A549 (cell line): Measurements from ENCODE around the gene PKP4. TPM values are rescaled to one million over a fixed set of nuclear protein-coding genes. Genes with fewer than 3 reads are reported as not detected.

ENCODE experiments used
- ATAC-seq, 2 experiments: fragments of 200-7000 bp in 1 of 2; fragments of >200 bp in 1 of 2; cut with Nextera tagmentation in 1 of 2; cut with Tn5 transposase in 1 of 2; 3 replicates each; pipeline versions ENCODE4 v1.8.0 to v1.9.1; 2018 to 2020; ENCODE audit warnings: mild to moderate bottlenecking in 1 of 2, moderate library complexity in 1 of 2
- CTCF ChIA-PET: fragments of 300-600 bp; sonication (Branson Sonifier 250); formaldehyde crosslinking; extraction: SDS; loops from one replicate; lab custom pipeline; 2021; ENCODE audit warnings: antibody characterized with exemption, inconsistent platforms; lab: Yijun Ruan, JAX
- POLR2A ChIA-PET: fragments of 350-600 bp; formaldehyde crosslinking; extraction: SDS; loops from one replicate; lab custom pipeline; 2021; ENCODE audit warnings: antibody characterized with exemption, inconsistent platforms; lab: Yijun Ruan, JAX
- DNase-seq, 2 experiments: peaks; one replicate each; pipeline versions ENCODE4 v3.0.0 to v3.0.0-alpha.2; 2011 to 2016; ENCODE audit warnings: low read depth in 1 of 2, low spot score in 1 of 2
- FAIRE-seq: peaks from 2 replicates; lab custom pipeline; 2011; peaks lifted over from hg19 to GRCh38; lab: Jason Lieb, UNC
- H3K27ac ChIP-seq, 2 experiments: fragments of >200 bp; sonication (Bioruptor Twin); formaldehyde crosslinking; 3 replicates each; pipeline ENCODE4 v1.5.1; 2016 to 2017
- H3K4me1 ChIP-seq: fragments of >200 bp; sonication (Bioruptor Twin); formaldehyde crosslinking; 3 replicates; pipeline ENCODE4 v1.6.1; 2016
- H3K4me2 ChIP-seq: fragments of >200 bp; sonication (Bioruptor Twin); formaldehyde crosslinking; 3 replicates; pipeline ENCODE4 v1.6.1; 2016
- H3K4me3 ChIP-seq: fragments of >200 bp; sonication (Bioruptor Twin); formaldehyde crosslinking; 3 replicates; pipeline ENCODE4 v1.5.1; 2016
- H3K9me3 ChIP-seq: fragments of >200 bp; sonication (Bioruptor Twin); formaldehyde crosslinking; 3 replicates; pipeline ENCODE4 v1.6.1; 2016
- ATOH8 ChIP-seq: fragments of 250-450 bp; sonication (Bioruptor Pico); IDR thresholded peaks from 2 replicates; pipeline ENCODE4 v1.5.0; 2020; ENCODE audit warnings: low read depth, mild to moderate bottlenecking, moderate library complexity
- BHLHE40 ChIP-seq: IDR thresholded peaks from 2 replicates; pipeline ENCODE4 v1.6.1; 2012; ENCODE audit warnings: low read depth, low read length, inconsistent platforms
- CBX8 ChIP-seq: fragments of 200-600 bp; sonication (generic); IDR thresholded peaks from 2 replicates; pipeline ENCODE4 v1.6.1; 2016
- EHF ChIP-seq: fragments of 250-450 bp; sonication (Bioruptor Pico); IDR thresholded peaks from 2 replicates; pipeline ENCODE4 v1.5.0; 2020; ENCODE audit warnings: mild to moderate bottlenecking
- EP300 ChIP-seq, 2 experiments: fragments of >200 bp; sonication (Bioruptor Twin); formaldehyde crosslinking; IDR thresholded peaks; 2 replicates in 1 of 2; 3 replicates in 1 of 2; pipeline ENCODE4 v1.6.1; 2016 to 2017
- FOSL2 ChIP-seq, 2 experiments: fragments of 450-650 bp in 1 of 2; fragments of >200 bp in 1 of 2; sonication (Bioruptor Twin) in 1 of 2; formaldehyde crosslinking; IDR thresholded peaks; 2 replicates each; pipeline versions ENCODE4 v1.5.0 to v1.6.1; 2016 to 2020; ENCODE audit warnings: mild to moderate bottlenecking in 1 of 2, moderate library complexity in 1 of 2
- FOXS1 ChIP-seq: fragments of 250-450 bp; sonication (Bioruptor Pico); IDR thresholded peaks from 2 replicates; pipeline ENCODE4 v1.5.0; 2020; ENCODE audit warnings: mild to moderate bottlenecking, moderate library complexity
- GATA3 ChIP-seq: IDR thresholded peaks from 2 replicates; pipeline ENCODE4 v1.6.1; 2012; ENCODE audit warnings: borderline replicate concordance
- HOXB13 ChIP-seq: fragments of 250-450 bp; sonication (Bioruptor Pico); IDR thresholded peaks from 2 replicates; pipeline ENCODE4 v1.5.0; 2020; ENCODE audit warnings: low read depth, mild to moderate bottlenecking, moderate library complexity
- HOXB5 ChIP-seq: fragments of 250-450 bp; sonication (Bioruptor Pico); IDR thresholded peaks from 2 replicates; pipeline ENCODE4 v1.5.0; 2020; ENCODE audit warnings: mild to moderate bottlenecking, moderate library complexity
- JUN ChIP-seq, 2 experiments: fragments of >200 bp; sonication (Bioruptor Twin); formaldehyde crosslinking; IDR thresholded peaks; 2 replicates in 1 of 2; 3 replicates in 1 of 2; pipeline ENCODE4 v1.6.1; 2016 to 2017
- MAFK ChIP-seq: fragments of 450-650 bp; IDR thresholded peaks from 2 replicates; pipeline ENCODE4 v1.6.1; 2014; ENCODE audit not compliant: partially characterized antibody
- MAX ChIP-seq: IDR thresholded peaks from 2 replicates; pipeline ENCODE4 v1.6.1; 2012
- NR3C1 ChIP-seq: fragments of >200 bp; sonication (Bioruptor Twin); formaldehyde crosslinking; IDR thresholded peaks from 3 replicates; pipeline ENCODE4 v1.6.1; 2017
- PHF8 ChIP-seq: fragments of 200-600 bp; sonication (generic); IDR thresholded peaks from 2 replicates; pipeline ENCODE4 v1.6.1; 2016; ENCODE audit warnings: low read depth, mild to moderate bottlenecking, antibody characterized with exemption, moderate library complexity, borderline replicate concordance
- POLR2A ChIP-seq: IDR thresholded peaks from 2 replicates; pipeline ENCODE4 v1.6.1; 2012; ENCODE audit warnings: mild to moderate bottlenecking, low read length
- RARB ChIP-seq: fragments of 250-450 bp; sonication (Bioruptor Pico); IDR thresholded peaks from 2 replicates; pipeline ENCODE4 v1.8.0; 2021; ENCODE audit warnings: mild to moderate bottlenecking, moderate library complexity
- REST ChIP-seq: fragments of 200-600 bp; sonication (generic); IDR thresholded peaks from 2 replicates; pipeline ENCODE4 v1.6.1; 2016; ENCODE audit warnings: antibody characterized with exemption, mild to moderate bottlenecking, moderate library complexity
- RFX5 ChIP-seq: fragments of 450-650 bp; IDR thresholded peaks from 2 replicates; pipeline ENCODE4 v1.7.1; 2014; ENCODE audit warnings: antibody characterized with exemption, mild to moderate bottlenecking, moderate library complexity
- SMC3 ChIP-seq: fragments of >200 bp; sonication (Bioruptor Twin); formaldehyde crosslinking; IDR thresholded peaks from 3 replicates; pipeline ENCODE4 v1.6.1; 2018; ENCODE audit warnings: inconsistent platforms
- TP53 ChIP-seq: fragments of 250-450 bp; sonication (Bioruptor Pico); IDR thresholded peaks from 2 replicates; pipeline ENCODE4 v1.5.0; 2021; ENCODE audit warnings: mild to moderate bottlenecking, moderate library complexity
- ZC3H11A ChIP-seq: fragments of 450-650 bp; IDR thresholded peaks from 2 replicates; pipeline ENCODE4 v1.6.1; 2014; ENCODE audit warnings: antibody characterized with exemption, mild to moderate bottlenecking
- WGBS: methylation state at CpG from one replicate; pipeline ENCODE4 v1.1.6; 2017; ENCODE audit errors: missing lambda C conversion rate; 5-methylcytosine and 5-hydroxymethylcytosine counted together
- polyA plus RNA-seq, 4 experiments: library from polyadenylated mRNA; depleted of rRNA in 3 of 4; stranded (reverse); fragments of >200 nt; fragmentation: RNase III in 1 of 4; extraction: RNeasy Plus Mini Kit Qiagen cat#74134 plus additional on column Dnase treatment in 1 of 4; gene quantifications; 2 replicates in 3 of 4; 3 replicates in 1 of 4; pipeline ENCODE4 v1.2.3, GENCODE V29; 2011 to 2017
- TF ChIP-seq, protein P1 (sequence below): IDR thresholded peaks from 2 replicates; pipeline ENCODE4 v1.6.1; 2012; ENCODE audit warnings: low read depth, borderline replicate concordance
- TF ChIP-seq, protein P2 (sequence below): fragments of >200 bp; sonication (Bioruptor Twin); formaldehyde crosslinking; IDR thresholded peaks from 3 replicates; pipeline ENCODE4 v1.5.1; 2016
- TF ChIP-seq, protein P3 (sequence below): fragments of 150-350 bp; IDR thresholded peaks from 2 replicates; pipeline ENCODE4 v1.6.1; 2014; ENCODE audit warnings: low read depth, mild to moderate bottlenecking, low read length

Gene PKP4
- polyA plus RNA-seq, 2 of the 4 experiments (the other 2 are of a cell fraction), result 27.0 to 56.6 TPM

DNA sequence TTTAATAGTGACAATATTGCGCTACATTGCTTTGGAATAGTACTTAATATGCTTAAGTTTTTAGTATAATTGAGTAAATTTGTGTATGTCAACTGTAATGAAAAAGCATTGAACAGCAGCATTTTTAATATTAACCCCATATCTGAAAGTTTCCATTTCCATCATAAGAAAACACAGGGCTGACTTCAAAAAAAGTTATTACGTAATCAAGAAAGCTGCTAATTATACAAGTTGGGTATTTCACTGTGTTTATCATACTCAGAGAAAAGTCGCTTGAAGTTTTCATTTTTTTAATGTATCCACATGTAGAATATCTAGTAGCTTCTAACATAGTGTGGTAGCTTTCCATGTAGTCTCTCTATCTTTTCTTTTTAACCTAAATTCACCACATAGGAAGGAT, 146.5 kb downstream of the PKP4 start:
- H3K9me3 ChIP-seq, result no peaks in the 10 kb centered on the region
- FAIRE-seq (no peak), DNase-seq (no peak), ATAC-seq (no peak)
- H3K4me1 ChIP-seq, result peaks cover 22% of the 10 kb centered on the region
- no peak overlapping the region for H3K4me2 ChIP-seq
- 87% methylated on average over 3 of the region's 3 CpGs for WGBS
- no peak for TF ChIP-seq MAFK
- TF ChIP-seq ATOH8 (CRISPR knock-in tag), result no peak
- no peak for TF ChIP-seq FOXS1 (CRISPR knock-in tag)
- TF ChIP-seq REST, result no peak
- TF ChIP-seq FOSL2 (IDR thresholded peaks at IDR 0.05), result no peak
- TF ChIP-seq FOSL2 (CRISPR knock-in tag; IDR thresholded peaks at IDR 0.05), result no peak
- TF ChIP-seq, protein P1, sequence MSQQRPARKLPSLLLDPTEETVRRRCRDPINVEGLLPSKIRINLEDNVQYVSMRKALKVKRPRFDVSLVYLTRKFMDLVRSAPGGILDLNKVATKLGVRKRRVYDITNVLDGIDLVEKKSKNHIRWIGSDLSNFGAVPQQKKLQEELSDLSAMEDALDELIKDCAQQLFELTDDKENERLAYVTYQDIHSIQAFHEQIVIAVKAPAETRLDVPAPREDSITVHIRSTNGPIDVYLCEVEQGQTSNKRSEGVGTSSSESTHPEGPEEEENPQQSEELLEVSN, result no peak
- no peak for TF ChIP-seq HOXB5
- no peak for TF ChIP-seq TP53 (CRISPR knock-in tag)
- TF ChIP-seq, protein P2, sequence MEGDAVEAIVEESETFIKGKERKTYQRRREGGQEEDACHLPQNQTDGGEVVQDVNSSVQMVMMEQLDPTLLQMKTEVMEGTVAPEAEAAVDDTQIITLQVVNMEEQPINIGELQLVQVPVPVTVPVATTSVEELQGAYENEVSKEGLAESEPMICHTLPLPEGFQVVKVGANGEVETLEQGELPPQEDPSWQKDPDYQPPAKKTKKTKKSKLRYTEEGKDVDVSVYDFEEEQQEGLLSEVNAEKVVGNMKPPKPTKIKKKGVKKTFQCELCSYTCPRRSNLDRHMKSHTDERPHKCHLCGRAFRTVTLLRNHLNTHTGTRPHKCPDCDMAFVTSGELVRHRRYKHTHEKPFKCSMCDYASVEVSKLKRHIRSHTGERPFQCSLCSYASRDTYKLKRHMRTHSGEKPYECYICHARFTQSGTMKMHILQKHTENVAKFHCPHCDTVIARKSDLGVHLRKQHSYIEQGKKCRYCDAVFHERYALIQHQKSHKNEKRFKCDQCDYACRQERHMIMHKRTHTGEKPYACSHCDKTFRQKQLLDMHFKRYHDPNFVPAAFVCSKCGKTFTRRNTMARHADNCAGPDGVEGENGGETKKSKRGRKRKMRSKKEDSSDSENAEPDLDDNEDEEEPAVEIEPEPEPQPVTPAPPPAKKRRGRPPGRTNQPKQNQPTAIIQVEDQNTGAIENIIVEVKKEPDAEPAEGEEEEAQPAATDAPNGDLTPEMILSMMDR, result no peak
- no peak for TF ChIP-seq EP300 (IDR thresholded peaks at IDR 0.05)
- TF ChIP-seq BHLHE40, result no peak
- TF ChIP-seq, protein P3, sequence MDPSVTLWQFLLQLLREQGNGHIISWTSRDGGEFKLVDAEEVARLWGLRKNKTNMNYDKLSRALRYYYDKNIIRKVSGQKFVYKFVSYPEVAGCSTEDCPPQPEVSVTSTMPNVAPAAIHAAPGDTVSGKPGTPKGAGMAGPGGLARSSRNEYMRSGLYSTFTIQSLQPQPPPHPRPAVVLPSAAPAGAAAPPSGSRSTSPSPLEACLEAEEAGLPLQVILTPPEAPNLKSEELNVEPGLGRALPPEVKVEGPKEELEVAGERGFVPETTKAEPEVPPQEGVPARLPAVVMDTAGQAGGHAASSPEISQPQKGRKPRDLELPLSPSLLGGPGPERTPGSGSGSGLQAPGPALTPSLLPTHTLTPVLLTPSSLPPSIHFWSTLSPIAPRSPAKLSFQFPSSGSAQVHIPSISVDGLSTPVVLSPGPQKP, result no peak
- no peak for TF ChIP-seq CBX8
- TF ChIP-seq EHF, result no peak
- TF ChIP-seq MAX, result no peak
- no peak for TF ChIP-seq JUN (IDR thresholded peaks at IDR 0.05)
- TF ChIP-seq RFX5, result no peak
- H3K4me3 ChIP-seq, result no peak overlapping the region
- no peak overlapping the region for H3K27ac ChIP-seq
- ChIA-PET CTCF (interaction anchor here (1.6 kb wide), 1 partner anchor 10 kb away, joined by 3 read pairs; no protein-coding TSS in a partner anchor), POLR2A (no interaction called here)

- FAIRE-seq (no peak), ATAC-seq (no peak), DNase-seq (no peak)
- WGBS, result 92% methylated on average over 6 of the region's 6 CpGs
- Histone ChIP-seq H3K9me3 (no peaks in the 10 kb centered on the region), H3K4me1 (peaks cover 21% of the 10 kb centered on the region), H3K27ac (no peak overlapping the region), H3K4me2 (no peak overlapping the region), H3K4me3 (no peak overlapping the region)
- CTCF ChIA-PET, result interaction anchor here (1.6 kb wide), 1 partner anchor 9 kb away, joined by 3 read pairs; no protein-coding TSS in a partner anchor
- TF ChIP-seq FOXS1 (CRISPR knock-in tag), result no peak
- no peak for TF ChIP-seq REST
- no peak for TF ChIP-seq ZC3H11A
- no peak for TF ChIP-seq HOXB13 (CRISPR knock-in tag)
- TF ChIP-seq FOSL2 (IDR thresholded peaks at IDR 0.05), result no peak
- no peak for TF ChIP-seq FOSL2 (CRISPR knock-in tag; IDR thresholded peaks at IDR 0.05)
- TF ChIP-seq RARB (CRISPR knock-in tag), result no peak
- TF ChIP-seq HOXB5, result no peak
- no peak for TF ChIP-seq NR3C1
- no peak for TF ChIP-seq SMC3
- TF ChIP-seq GATA3, result no peak
- no peak for TF ChIP-seq PHF8
- TF ChIP-seq MAFK, result no peak
- TF ChIP-seq POLR2A, result no peak
- POLR2A ChIA-PET, result no interaction called here
These were observed 147.2 kb downstream of the PKP4 start for GRCh38 chr2:158603986-158604385.
